ENCODE data around the gene FSIP1.
"Not testable (repeated sequence)": the region's sequence is repeated elsewhere in the genome, so short reads cannot be mapped to it uniquely, and the experiment has no call there.

FSIP1 gene

DNA sequence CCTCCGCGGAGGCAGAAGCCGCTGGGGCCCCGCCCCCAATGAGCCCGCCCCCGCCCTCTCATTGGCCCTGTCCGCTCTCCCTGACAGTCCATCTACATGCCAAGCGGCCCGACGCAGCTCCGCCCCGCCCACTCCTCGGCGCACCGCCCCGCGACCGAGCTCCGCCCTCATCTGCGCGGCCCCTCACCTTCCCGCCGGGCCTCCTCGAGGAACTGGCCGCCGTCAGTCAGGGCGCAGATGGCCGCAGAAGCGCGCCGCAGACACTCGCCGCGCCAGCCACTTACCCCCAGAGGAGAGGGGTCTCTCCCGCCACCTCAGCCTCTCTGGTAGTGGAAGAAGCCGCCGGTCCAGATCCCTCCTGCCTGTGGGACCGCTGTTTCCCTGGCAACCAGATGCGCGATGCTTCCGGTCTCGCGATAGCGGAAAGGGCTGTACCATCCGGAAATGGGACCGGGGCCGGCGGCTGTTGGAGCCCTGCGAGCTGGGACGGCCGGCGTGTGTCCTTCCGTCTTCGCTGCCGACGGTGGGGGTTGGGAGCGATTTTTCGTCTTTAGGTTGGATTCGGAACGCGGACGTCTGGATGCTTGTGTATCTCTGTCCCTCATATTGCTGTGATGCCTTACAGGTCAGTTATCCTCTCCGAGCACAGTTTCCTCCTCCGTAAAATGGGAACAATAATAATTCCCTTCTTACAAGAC, at the start of gene FSIP1:
TSS of gene FSIP1 (minus strand) at position 401 of the 698 bp plus-strand sequence. CDS start 6,317 bp downstream, outside the sequence.
- Mint-ChIP-seq H3K27ac (peak within 1 kb of the TSS; percentile 74), H3K27me3 (no peaks in the 10 kb centered on the region), H3K4me1 (ENCODE audit: low read depth) (peaks cover 60% of the 10 kb centered on the region), H3K9me3 (no peaks in the 10 kb centered on the region), H3K4me3 (peak within 1 kb of the TSS; percentile 85), H3K36me3 (ENCODE audit: low read depth) (no peaks in the 10 kb centered on the region)

DNA sequence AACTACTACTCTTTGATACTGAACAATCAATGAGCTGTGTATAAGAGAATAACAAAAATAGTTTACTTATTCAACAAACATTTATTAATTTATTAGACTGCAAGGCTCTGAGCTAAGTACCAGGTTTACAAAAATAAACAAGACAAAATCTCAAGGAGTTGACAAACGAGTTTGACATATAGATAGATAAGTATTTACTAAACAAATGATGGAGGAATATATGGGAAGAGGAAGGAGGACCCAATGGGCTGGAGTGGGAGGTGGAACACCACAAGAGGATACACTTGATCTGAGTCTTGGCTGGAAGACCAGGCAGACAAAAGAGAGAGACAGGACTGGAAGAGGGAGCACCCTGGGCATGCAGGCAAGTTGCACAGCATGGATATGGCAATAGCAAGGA, 47.5 kb upstream of the FSIP1 start:
- Mint-ChIP-seq H3K36me3 (ENCODE audit: low read depth) (no peaks in the 10 kb centered on the region), H3K9me3 (no peaks in the 10 kb centered on the region), H3K4me1 (ENCODE audit: low read depth) (no peaks in the 10 kb centered on the region), H3K4me3 (no peak overlapping the region), H3K27ac (no peak overlapping the region), H3K27me3 (peaks cover 29% of the 10 kb centered on the region)

- peaks cover 27% of the 10 kb centered on the region for H3K27me3 Mint-ChIP-seq
- no peak overlapping the region for H3K27ac Mint-ChIP-seq
- peaks cover 4% of the 10 kb centered on the region for H3K9me3 Mint-ChIP-seq
- H3K36me3 Mint-ChIP-seq (ENCODE audit: low read depth) = no peaks in the 10 kb centered on the region
- H3K4me1 Mint-ChIP-seq (ENCODE audit: low read depth) = no peaks in the 10 kb centered on the region
- no peak overlapping the region for H3K4me3 Mint-ChIP-seq
These were observed 45.8 kb upstream of the FSIP1 start for GRCh38 chr15:39828374-39828931.

DNA sequence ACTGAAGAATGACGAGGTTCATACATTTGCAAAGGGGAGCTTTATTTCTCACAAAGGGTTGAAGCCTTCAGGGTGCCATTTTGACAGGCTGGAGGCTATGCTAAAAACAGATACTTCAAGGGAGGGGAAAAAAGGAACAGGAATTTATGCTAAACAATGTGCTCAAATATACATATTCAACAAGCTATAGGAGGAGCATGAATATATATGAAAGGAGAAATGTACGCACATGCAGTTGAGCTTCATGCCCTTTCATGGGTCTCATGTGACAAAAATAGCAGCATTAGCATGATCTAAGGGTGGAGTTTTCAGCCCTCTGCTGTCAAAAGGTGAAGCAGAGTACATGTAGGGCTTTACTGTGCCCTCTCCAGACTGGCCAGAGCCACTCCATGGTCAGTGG, 44.3 kb upstream of the FSIP1 start:
- H3K36me3 Mint-ChIP-seq (ENCODE audit: low read depth) = no peaks in the 10 kb centered on the region
- H3K4me3 Mint-ChIP-seq = no peak overlapping the region
- peaks cover 17% of the 10 kb centered on the region for H3K27me3 Mint-ChIP-seq
- peaks cover 4% of the 10 kb centered on the region for H3K9me3 Mint-ChIP-seq
- no peak overlapping the region for H3K27ac Mint-ChIP-seq
- no peaks in the 10 kb centered on the region for H3K4me1 Mint-ChIP-seq (ENCODE audit: low read depth)

GRCh38 chr15:39823634-39824033, 41.0 kb upstream of the FSIP1 start:
- Mint-ChIP-seq H3K9me3 (peaks cover 4% of the 10 kb centered on the region), H3K4me3 (no peak overlapping the region), H3K27ac (no peak overlapping the region), H3K27me3 (peaks cover 10% of the 10 kb centered on the region), H3K4me1 (ENCODE audit: low read depth) (no peaks in the 10 kb centered on the region), H3K36me3 (ENCODE audit: low read depth) (no peaks in the 10 kb centered on the region)

DNA sequence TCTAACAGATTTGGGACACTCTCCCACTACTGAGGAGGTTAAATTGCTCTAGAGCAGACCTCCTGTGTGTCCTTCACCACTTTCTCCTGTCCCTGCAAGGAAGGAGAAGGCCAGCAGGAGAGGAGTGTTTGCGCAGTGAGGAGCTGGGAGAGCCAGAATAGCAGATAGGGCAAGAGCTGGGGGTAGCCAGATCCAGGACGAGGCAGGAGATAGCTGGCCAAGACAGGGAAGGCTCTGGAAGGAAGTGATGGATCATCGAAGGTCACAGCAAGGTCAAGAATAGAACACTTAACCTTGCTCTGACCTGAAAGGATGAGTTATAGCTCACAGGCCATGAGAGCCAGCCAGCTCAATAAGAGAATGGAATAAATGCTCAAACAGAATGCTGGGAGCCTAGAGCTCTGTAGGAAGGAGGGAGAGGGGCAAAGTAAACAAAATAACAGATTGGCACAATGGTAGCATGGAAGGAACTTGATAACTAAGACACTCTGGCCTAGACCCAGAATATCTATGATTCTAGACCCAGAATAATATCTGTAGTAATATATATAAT, 37.5 kb upstream of the FSIP1 start:
- Mint-ChIP-seq H3K36me3 (ENCODE audit: low read depth) (no peaks in the 10 kb centered on the region), H3K4me3 (no peak overlapping the region), H3K9me3 (peaks cover 4% of the 10 kb centered on the region), H3K4me1 (ENCODE audit: low read depth) (no peaks in the 10 kb centered on the region), H3K27me3 (peaks cover 3% of the 10 kb centered on the region), H3K27ac (no peak overlapping the region)

GRCh38 chr15:39819533-39819932, 36.9 kb upstream of the FSIP1 start:
- Mint-ChIP-seq H3K27me3 (peaks cover 3% of the 10 kb centered on the region), H3K4me1 (ENCODE audit: low read depth) (no peaks in the 10 kb centered on the region), H3K36me3 (ENCODE audit: low read depth) (no peaks in the 10 kb centered on the region), H3K4me3 (no peak overlapping the region), H3K9me3 (peaks cover 4% of the 10 kb centered on the region), H3K27ac (no peak overlapping the region)

- peaks cover 3% of the 10 kb centered on the region for H3K27me3 Mint-ChIP-seq
- no peaks in the 10 kb centered on the region for H3K36me3 Mint-ChIP-seq (ENCODE audit: low read depth)
- no peaks in the 10 kb centered on the region for H3K9me3 Mint-ChIP-seq
- H3K4me3 Mint-ChIP-seq = no peak overlapping the region
- H3K4me1 Mint-ChIP-seq (ENCODE audit: low read depth) = no peaks in the 10 kb centered on the region
- H3K27ac Mint-ChIP-seq = no peak overlapping the region
These were observed 35.3 kb upstream of the FSIP1 start for GRCh38 chr15:39817892-39818291.

DNA sequence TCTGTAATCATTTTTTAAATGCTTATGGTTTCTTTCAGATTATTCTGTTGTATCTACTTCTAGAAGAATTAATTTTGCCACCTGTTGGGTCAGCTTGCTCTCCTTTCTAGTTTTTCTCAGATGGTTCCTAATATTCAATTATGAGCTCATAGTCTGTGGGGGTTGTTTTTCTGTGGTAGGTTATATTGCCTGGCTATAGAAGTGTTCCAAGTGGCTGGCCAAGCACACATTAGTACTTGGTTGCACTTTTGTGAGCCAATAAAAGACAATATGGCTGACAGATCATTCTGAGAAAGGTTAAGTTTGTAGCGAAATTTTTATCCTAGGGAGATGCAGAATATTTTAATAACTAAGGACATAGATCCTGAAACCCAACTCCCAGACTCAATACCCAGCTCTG, 31.8 kb upstream of the FSIP1 start:
- H3K9me3 Mint-ChIP-seq = no peaks in the 10 kb centered on the region
- H3K4me3 Mint-ChIP-seq = no peak overlapping the region
- no peaks in the 10 kb centered on the region for H3K4me1 Mint-ChIP-seq (ENCODE audit: low read depth)
- H3K27ac Mint-ChIP-seq = no peak overlapping the region
- H3K36me3 Mint-ChIP-seq (ENCODE audit: low read depth) = no peaks in the 10 kb centered on the region
- H3K27me3 Mint-ChIP-seq = peaks cover 6% of the 10 kb centered on the region

DNA sequence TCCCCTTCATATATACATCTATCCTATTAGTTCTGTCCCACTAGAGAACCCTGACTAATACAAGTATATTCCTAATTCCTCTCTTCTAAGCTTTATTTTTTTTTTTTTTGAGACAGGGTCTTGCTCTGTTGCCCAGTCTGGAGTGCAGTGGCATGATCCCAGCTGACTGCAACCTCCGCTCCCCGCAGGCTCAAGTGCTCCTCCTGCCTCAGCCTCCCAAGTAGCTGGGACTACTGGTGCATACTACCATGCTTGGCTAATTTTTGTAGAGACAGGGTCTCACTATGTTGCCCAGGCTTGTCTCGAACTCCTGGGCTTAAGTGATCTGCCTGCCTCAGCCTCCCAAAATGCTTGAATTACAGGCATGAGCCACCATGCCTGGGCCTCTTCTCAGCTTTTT, 30.0 kb upstream of the FSIP1 start:
- not testable (repeated sequence) for H3K9me3 Mint-ChIP-seq; H3K4me3 Mint-ChIP-seq; H3K36me3 Mint-ChIP-seq (ENCODE audit: low read depth); H3K4me1 Mint-ChIP-seq (ENCODE audit: low read depth); H3K27ac Mint-ChIP-seq
- H3K27me3 Mint-ChIP-seq = peaks cover 15% of the 10 kb centered on the region

- Mint-ChIP-seq H3K27ac (no peak overlapping the region), H3K9me3 (no peaks in the 10 kb centered on the region), H3K36me3 (ENCODE audit: low read depth) (no peaks in the 10 kb centered on the region), H3K4me1 (ENCODE audit: low read depth) (no peaks in the 10 kb centered on the region), H3K27me3 (peaks cover 12% of the 10 kb centered on the region), H3K4me3 (no peak overlapping the region)
These were observed 26.3 kb upstream of the FSIP1 start for GRCh38 chr15:39808909-39809308.

DNA sequence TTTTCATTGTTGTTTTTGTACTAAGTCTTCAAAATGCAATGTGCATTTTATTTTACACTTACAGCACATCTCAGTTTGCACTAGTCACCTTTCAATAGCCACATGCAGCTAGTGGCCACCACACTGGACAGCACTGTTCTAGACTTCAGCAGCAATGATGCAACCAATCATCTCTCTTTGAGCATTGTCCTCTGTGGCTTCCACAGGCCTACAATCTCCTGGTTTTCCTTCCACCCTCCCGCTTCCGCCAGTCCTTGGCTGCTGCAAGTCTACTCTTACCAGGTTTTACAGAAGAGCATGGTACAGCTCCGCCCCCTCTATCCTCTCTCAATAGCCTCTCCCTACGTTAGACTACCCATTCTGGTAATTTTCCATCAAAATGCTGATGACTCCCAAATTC, 25.1 kb upstream of the FSIP1 start:
- H3K4me3 Mint-ChIP-seq = no peak overlapping the region

DNA sequence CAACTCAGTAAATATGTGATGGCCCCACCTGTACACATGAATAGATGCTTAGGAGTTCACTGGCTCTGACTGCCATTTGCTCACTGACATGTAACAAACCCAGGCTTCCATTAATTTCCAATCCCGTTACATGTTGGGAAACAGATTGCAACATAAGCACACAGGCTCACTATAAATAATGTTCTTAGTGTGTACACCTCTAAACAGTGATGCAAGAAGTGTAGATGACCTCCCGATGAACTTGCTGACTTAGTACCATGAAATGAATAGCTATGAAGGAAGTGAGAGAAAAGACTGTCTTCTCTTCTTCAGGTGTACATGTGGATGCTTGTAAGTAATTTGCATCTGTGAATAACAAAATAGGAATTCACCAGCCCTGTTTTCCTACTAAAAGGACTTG, 21.4 kb upstream of the FSIP1 start:
- Mint-ChIP-seq H3K9me3 (no peaks in the 10 kb centered on the region), H3K27ac (no peak overlapping the region), H3K4me1 (ENCODE audit: low read depth) (no peaks in the 10 kb centered on the region), H3K27me3 (peaks cover 28% of the 10 kb centered on the region), H3K4me3 (no peak overlapping the region), H3K36me3 (ENCODE audit: low read depth) (no peaks in the 10 kb centered on the region)

More for the DNA sequence above, 25.1 kb upstream of the FSIP1 start:
- no peak overlapping the region for H3K27ac Mint-ChIP-seq
- H3K4me1 Mint-ChIP-seq (ENCODE audit: low read depth) = no peaks in the 10 kb centered on the region
- peaks cover 12% of the 10 kb centered on the region for H3K27me3 Mint-ChIP-seq
- no peaks in the 10 kb centered on the region for H3K36me3 Mint-ChIP-seq (ENCODE audit: low read depth)
- H3K9me3 Mint-ChIP-seq = no peaks in the 10 kb centered on the region

DNA sequence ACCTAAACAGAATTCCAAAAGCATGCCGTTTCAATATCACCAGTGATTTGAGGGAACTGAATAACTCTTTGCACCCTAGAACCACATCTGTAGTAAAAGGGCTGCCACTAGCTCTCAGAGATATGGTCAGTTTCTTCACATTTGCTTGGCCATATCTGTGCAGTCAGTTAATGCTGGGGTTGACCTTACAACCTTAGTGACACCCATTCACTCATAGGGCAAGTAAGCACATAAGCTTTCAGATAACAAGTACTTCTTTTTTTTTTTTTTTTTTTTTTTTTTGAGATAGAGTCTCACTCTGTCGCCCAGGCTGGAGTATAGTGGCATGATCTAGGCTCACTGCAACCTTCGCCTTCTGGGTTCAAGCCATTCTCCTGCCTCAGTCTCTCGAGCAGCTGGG, 20.4 kb upstream of the FSIP1 start:
- no peak overlapping the region for H3K27ac Mint-ChIP-seq
- no peaks in the 10 kb centered on the region for H3K4me1 Mint-ChIP-seq (ENCODE audit: low read depth)
- H3K9me3 Mint-ChIP-seq = no peaks in the 10 kb centered on the region
- no peak overlapping the region for H3K4me3 Mint-ChIP-seq
- no peaks in the 10 kb centered on the region for H3K36me3 Mint-ChIP-seq (ENCODE audit: low read depth)
- peaks cover 25% of the 10 kb centered on the region for H3K27me3 Mint-ChIP-seq

- Mint-ChIP-seq H3K36me3 (ENCODE audit: low read depth) (no peaks in the 10 kb centered on the region), H3K27me3 (peaks cover 29% of the 10 kb centered on the region)
These were observed 19.1 kb upstream of the FSIP1 start for GRCh38 chr15:39801641-39802309.

More at GRCh38 chr15:39801641-39802309, 19.1 kb upstream of the FSIP1 start:
- no peaks in the 10 kb centered on the region for H3K9me3 Mint-ChIP-seq
- no peak overlapping the region for H3K4me3 Mint-ChIP-seq
- H3K27ac Mint-ChIP-seq = no peak overlapping the region
- H3K4me1 Mint-ChIP-seq (ENCODE audit: low read depth) = no peaks in the 10 kb centered on the region
